ENCODE results near the gene DNMT3A.

DNA sequence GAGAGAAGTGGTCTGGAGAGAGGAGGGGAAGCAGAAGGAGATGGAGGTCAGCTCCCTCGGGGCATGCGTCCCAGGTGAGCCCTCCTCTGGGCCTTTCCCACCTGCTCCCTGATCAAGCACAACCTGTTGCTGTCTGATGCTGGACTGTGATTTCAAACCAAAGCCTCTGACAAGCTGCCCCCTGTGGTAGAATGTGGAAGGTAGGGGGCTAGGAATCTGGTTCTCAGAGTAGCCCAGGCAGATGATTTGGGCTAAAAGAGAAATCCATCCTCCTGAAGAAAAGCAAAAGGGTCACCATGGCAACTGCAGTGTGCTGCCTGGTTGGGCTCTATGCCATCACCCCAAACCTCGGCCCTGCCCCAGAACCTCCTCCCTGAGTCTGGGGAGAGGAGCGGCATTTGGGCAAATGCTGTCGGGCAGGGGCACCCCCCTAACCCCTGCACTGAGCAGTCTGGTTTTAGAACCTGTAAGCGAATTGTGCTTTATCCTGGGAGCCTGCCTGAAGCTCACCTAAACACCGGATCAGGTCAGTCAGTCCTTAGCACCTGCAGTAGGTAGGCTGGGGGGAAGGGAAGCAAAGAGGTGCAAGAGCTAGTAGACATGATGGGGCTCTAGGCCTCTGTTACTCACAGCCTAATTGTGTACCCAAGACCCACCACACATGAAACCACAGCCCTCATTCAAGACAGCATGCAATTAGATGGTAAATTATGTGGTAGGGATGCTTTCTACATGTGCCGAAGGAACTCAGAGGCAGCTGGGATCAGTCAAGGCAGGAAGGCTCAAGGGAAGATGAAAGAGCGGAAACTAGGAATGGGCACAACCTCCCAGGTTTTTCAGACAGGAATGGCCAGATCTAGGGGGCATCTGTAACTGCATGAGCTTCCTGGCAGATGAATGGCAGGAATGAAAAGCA, 83.5 kb downstream of the DNMT3A start:
- TF ChIP-seq, protein P1, sequence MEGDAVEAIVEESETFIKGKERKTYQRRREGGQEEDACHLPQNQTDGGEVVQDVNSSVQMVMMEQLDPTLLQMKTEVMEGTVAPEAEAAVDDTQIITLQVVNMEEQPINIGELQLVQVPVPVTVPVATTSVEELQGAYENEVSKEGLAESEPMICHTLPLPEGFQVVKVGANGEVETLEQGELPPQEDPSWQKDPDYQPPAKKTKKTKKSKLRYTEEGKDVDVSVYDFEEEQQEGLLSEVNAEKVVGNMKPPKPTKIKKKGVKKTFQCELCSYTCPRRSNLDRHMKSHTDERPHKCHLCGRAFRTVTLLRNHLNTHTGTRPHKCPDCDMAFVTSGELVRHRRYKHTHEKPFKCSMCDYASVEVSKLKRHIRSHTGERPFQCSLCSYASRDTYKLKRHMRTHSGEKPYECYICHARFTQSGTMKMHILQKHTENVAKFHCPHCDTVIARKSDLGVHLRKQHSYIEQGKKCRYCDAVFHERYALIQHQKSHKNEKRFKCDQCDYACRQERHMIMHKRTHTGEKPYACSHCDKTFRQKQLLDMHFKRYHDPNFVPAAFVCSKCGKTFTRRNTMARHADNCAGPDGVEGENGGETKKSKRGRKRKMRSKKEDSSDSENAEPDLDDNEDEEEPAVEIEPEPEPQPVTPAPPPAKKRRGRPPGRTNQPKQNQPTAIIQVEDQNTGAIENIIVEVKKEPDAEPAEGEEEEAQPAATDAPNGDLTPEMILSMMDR (IDR thresholded peaks at IDR 0.05; ENCODE audit: extremely low read depth in 1 of 2, insufficient read depth in 1 of 2, low read depth in 1 of 2, low read length in 2 of 2), result peak in 1 of 2 donors; percentile 21
- TF ChIP-seq POLR2AphosphoS5 (IDR thresholded peaks at IDR 0.05; ENCODE audit: insufficient read depth, low read depth, low read length), result no peak
- no peak for TF ChIP-seq GATA2 (IDR thresholded peaks at IDR 0.05; ENCODE audit: insufficient read depth, insufficient read length, low read depth, low read length)
- TF ChIP-seq, protein P2, sequence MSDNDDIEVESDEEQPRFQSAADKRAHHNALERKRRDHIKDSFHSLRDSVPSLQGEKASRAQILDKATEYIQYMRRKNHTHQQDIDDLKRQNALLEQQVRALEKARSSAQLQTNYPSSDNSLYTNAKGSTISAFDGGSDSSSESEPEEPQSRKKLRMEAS (IDR thresholded peaks at IDR 0.05; ENCODE audit: insufficient read depth, insufficient read length), result no peak
- TF ChIP-seq POLR2A (IDR thresholded peaks at IDR 0.05; ENCODE audit: low read depth, low read length), result no peak
- TF ChIP-seq EZH2 (IDR thresholded peaks at IDR 0.05; ENCODE audit: borderline replicate concordance, low read depth, low read length, severe bottlenecking), result no peak
- TF ChIP-seq MYC (IDR thresholded peaks at IDR 0.05; ENCODE audit: low read depth, low read length), result no peak
